Measurements from ENCODE around the gene USP3.

The USP3 gene

DNA sequence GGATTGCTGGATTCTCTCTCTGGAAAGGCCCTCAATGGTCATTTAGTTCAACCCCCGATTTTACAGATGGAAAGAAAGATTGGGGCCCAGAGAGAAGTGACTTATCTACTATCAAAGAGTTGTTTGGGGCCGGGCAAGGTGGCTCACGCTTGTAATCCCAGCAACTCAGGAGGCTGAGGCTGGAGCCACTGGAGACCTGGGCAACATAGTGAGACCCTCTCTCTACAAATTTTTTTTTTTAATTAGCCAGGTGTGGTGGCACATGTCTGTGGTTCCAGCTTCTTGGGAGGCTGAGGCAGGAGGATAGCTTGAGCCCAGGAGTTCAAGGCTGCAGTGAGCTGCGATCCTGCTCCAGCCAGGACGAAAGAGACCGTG lies 5.2 kb upstream of the USP3 start:
- no peak for DNase-seq

DNA sequence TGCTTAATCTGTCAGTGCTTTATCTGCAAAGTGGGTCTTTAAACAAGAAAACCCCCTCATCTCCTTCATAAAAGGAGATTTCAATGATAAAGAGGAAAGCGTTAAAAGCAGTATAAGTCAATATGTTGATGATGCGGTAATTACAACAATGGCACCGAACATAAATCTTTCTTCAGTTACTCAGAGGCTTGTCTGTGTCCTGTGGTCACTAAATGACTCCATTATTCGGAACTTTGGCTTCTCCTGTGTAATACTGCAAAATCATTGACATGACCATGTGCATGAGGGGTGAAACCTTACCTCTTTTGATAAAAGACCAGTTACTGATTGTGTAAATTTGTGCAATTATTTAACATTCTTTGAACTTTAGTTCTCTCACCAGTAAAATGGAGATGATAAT lies 4.8 kb upstream of the USP3 start:
- DNase-seq = no peak

DNA sequence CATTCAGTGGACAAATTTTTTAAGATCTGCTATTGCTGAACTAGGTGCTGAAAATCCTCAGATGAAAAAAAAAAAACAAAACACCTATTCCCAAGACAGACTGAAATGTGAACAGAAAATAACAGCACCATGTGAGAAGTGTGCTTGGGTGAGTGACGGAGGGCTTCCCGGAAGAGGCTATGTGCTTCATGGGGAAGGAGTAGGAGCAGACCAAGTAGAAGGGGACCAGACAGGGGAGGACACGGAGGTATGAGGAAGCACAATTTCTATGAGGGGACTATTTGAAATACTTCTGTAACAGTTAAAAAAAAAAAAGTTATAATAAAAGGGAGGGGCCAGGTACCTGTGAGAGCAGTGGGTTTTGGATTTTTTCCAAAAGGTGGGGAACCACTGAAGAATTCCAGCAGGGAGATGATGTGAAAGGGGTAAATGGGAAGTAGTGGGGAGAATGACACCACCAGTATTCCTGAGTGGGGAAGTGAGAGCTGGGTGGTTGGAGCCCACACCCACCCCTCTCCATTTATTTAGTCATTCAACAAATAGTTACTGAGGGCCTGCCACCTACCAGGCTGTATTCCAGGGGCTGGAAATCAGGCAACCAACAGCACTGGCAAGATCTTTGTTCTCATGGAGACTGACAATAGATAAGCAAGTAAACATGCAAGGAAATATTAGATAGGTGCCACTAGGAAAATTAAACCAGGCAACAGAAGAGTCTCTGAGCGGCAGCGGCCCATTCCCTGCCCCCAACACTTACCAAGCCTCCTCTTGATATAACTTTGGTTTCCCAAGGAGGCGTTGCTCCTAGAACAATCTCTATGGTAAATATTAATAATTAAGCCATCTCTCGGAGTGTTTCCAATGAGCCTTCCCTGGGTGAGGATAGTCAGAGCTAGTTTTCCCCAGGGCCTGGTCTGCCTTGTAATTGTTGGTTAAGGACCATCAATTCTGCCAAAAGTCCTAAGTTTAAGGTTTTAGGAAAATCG lies 3.8 kb upstream of the USP3 start:
- DNase-seq = peak; percentile 63

DNA sequence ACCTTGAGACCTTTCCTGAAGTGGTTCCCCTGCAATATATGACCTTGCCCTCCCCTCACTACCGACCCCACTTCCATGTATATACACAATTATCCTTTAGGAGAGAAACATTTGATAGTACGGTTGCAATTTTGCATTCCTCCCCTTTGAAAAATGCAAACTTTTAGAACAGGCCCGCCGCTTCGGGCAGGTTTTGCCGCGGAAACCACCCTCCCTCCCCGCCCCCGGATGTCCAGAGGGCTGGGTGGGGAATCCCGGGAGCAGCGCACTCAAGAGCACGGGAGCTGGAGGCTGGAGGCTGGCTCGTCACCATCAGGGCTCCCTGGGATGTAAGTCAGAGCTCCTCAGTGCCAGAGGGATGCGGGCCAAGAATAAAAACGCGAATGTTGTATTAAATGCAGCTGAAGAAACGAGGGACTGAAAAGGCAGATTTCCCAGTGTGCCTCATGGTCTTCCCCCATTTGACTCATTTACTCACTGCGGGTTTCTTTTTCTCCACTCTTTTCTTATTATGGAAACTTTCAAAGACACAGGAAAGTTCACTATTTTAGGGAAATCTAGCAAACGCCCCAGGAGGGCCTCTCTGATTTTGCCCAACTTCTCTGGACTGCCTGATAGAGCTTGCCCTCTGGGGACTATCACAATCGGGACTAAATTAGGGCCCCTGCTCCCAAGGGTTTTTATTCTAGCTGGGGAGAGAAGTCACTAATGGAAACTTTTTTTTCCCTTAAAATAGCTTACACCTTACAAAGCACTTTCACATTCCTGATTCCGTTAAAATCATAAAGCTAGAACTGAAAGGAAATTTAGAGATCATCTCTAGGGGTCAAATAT lies 2.9 kb upstream of the USP3 start:
- no peak for DNase-seq

DNA sequence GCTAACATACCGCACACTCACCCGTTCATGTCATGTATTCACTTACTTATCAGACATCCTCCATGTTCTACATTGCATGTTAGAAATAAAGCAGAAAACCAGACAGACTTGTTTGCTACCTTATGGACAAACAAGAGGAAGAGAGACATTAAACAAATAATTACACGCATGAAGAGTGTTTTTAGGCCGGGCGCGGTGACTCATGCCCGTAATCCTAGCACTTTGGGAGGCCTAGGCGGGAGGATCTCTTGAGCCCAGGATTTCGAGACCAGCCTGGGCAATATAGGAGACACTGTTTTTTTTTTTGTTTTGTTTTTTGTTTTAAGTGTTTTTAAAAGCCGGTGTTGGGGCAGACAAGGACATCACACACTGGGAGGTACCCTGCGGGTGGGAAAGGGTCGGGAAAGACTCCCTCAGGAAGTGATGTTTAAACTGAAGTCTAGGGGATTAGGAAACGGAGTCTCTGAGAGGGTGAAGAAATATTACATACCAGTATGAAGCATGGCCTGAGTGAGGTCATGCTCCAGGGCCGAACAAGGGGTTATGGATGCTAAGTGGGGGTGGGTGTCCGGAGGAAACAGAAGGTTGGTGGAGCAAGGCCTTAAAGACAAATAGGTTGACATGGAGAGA lies 2.1 kb upstream of the USP3 start:
- DNase-seq = no peak

DNA sequence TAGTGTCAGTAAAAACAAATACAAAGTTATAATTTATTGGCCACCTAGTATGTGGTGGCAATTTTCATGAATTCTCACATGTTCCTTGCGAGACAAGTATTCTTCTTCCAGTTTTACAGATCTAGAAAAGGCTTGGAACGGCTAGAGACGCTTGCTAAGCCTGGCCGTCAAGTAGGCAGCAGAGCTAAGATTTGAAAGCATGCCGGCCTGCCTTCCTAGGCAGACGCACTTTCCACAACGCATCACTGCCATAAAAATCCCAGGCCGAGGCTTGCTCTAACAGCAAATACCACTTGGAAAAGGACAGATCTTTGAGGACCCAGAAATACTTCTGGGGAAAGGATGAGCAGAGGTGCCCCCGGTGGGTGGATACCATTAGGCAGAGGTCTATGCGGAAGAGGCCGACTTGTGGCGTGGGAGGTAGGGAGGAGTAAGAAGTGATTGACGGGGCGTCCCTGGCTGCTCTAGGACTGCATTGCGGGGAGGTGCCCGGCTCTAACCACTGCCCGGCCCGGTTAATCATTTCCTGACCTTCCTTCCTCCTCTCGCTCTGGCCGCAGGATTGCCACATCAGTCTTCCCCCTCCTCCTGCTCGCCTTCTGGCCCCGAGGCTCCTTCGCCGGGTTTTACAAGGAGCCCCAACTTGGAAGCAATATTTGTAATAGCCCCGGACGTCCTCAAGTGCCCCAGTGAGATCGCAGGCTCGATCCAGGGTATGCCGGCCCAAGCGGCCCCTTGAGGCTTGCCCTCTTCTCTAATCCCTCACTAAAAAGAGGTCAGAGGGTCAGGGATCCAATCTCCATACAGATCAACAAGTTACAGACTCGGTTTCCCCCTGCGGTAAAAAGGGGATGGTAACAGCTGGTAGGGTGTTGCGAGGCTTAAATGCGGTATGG lies 1.3 kb upstream of the USP3 start:
- peak; percentile 95 for DNase-seq

DNA sequence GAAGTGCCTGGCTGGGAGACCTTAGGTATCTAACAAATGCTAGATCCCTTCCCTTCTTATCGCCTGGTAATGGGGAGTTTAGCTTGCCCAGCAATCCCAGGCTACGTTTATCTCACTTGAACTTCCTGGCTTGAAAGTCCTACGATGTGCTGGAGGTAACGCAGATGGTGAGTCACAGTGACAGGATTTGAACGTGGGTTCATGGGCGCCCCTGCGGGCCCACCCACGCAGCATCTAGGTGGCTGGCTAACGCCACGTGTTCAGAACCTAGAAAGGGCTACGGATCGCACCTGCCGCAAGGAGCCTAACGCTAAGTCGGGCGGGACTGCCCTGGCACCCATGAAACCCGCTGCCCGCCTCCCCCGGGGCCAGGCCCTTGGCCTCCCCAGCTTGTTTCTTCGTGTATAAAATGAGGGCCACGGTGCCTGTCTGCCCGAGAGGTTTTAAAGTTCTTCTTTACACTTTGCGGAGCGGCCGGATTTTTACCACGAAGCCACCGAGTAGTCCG lies 600 bp upstream of the USP3 start:
- peak; percentile 79 for DNase-seq

DNA sequence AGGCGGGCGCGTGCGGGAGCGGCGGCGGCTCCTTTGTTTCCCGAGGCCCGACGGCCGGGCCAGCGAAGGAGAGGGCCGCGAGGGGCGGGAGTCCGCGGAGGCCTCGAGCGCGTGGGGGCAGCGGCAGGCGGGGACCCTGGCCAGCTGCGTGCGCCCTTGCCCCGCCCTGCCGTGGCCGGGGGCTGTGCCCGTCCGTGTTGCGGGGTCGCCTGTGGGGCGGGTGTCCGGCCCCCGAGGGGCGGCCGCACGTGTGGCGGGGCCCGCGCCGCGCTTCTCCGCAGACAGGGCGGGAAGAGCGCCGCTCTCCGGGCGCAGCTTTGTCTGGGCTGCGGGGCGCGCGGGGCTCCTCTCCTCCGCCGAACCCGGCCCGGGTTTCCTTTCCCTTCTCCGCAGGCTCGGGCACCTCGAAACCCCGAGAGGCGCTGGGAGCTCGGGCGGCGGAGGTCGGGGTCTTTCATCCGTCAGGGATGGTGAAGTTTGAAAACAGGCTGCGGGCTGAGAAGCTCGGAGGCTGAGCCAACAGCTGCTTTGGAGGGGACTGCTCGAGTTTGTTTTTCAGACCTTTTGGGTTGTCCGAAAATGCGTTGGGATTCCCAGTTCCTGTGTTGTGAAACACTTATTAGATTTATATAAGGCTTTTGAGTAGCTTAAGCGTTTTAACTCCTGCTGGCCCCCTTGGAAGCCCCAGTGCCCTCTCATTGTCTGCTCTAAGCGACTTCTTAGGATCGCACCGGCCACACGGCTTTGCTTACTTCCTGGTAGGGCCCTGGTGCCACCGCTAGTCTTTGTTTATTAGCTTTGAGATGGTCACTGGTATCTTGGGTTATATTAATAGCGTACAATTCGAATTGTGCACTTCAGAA lies 817 bp downstream of the USP3 start:
- DNase-seq = peak; percentile 90

DNA sequence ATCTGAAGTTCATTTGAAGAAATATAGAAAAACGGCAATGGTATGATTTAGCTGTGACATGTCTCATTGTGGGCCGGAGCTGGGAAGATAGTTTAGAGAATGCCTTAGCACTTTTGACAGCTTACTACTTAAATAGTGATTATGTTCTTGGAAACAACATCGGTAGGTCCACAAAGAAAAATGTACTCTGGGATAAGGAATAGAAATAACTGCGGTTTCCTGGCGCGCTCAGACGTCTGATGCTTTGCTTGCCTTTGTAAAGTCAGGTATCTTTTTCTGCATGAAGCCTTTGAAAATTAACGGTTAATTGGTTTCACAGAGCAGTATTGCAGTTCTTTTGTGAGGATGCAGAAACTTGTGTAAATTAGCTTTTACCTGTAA lies 1.4 kb downstream of the USP3 start:
- DNase-seq = no peak

DNA sequence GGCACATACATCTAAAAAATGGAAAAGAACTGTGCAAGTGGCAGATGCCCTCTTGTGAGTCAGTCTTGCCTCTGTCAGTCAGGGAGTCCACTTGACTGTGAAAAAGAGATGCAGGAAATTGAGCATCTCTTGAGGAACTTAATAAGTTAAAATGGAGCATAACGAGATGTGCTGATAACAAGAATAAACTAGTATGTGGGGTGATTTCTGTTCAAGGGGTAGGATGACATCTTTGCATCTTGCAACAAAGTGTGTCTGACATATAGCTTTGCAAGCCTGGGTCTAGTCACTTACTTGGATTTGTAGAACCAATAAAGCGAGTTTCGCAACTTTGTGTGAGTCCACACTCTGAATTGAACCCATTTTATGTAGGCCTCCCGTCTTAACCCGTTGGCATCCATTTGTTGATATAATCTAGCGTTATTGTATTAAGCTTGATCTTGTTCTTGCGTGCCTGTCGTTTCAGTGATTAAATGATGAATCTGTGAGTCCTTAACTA lies 2.2 kb downstream of the USP3 start:
- DNase-seq = no peak

DNA sequence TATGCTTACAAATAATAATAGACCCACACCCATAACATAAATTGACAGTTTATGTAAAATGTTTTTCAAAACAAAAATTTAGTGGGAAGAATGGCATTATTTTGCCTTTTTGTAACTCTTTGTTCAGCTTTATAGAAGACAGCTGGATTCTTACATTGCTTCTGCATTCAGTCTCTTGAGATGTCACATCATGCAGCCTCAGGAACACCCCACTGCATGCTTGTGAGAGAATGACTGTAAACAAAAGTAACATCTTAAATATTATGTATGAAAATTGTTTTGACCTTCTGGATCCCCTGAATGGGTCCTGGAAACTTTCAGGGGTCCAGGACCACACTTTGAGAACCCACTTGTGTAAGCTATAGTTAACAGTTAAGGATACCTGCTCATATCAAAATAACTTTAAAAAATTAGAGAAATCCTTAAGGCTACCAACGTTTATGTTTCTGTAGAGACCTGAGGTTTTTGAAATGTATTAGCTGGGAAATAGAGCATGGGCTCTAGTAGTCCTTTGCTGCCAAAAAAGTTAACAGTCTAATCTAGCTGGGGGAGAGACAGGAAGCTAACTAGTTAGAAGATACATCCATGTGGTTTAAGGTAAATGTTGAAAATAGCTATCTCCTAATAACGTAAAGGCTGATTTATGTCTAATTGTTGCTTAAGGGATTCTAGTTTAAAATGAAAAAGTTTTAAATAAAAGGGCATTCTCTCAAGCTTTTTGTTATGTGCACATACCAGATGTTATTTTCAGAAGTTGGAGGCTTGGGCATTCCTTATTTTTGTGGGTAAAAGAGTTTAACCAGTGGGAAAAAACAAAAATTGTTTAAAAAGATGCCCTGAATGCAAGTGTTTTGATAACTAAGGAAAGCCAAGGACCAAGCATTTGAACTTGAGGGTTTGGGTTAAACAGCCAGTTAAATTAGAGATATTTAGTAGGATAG lies 3.8 kb downstream of the USP3 start:
- no peak for DNase-seq

DNA sequence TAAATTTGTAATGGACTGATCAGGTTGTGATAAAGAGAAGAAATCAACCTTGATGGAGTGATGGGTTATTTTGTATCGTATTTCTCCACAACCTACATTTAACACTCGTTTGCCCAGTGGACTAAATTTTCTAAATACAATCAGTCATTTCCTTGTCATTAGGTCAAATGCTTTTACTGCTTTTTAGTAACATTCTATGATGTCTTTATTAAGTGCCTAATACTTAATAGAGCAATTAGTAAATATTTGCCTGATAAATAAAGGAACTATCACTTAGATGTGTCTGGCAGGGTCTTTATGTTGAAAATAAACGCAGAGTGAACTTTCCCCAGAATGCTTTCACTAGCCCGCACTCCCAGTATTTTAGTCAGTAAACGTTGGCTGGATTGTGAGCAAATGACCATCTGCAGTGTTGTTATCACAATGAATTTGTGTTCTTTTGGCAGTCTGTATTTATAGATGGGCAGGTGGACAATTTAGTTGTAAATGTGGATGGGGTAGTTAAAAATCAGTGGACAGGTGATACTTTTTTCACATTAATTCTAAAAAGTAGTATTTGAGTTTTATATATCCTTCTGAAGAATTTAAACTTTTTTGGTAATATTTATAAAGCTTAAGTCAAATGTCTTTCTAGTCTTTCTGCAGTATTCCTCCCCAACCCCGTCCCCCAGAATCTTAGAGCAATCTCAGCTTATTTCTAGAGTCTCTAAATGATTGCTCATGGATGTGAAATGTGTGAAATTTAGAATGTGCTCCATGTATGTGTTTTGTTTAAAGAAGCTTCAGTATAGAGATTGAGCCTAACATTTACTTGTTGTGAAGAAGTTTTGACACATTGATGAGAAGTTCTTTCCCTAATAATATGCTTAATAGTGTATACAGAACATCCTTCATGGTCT lies 4.9 kb downstream of the USP3 start:
- DNase-seq = no peak

DNA sequence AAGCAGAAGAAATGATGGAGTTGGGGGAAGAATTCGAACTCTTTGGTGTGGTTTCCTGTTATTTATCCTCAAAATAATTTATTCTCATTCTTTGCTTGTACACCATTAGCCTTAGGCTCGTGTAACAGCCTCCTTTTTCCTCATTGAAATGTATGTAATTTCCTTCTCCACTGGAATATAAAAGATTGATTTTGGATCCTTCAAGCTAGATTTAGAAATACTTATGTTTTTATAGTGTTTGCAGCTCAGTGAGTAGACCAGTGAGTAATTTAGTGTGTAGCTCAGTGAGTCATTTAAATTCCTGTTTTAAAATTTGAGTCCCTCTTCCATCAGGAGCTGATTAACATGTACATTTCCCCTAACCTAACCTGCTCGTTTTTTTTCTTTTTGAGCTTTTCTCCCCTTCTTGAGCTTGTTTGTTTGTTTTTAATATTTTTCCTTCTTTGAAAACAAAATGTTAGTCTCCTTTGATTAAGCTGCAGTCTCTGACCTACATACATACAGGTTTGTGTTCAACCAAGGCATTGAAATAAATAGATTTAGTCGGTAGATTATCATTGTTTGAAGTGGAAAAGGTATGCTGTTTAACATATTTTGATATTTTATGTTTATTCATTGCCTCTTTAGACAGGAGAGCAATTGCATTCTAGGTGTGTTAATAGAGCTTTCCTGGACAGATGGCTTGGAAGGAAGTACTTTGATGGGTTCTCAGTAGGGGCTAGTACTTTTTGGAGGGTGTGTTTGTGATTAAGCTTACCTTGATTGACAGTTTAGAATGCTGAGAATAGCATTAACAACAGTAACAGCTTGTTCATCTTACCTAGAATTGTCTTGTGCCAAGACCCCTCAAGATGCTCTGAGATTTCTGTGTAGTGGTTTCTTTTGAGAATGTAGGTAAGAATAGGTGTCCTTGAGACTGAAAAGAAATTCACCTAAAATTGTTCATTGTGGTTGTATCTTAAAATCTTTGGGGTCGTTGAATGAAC lies 5.9 kb downstream of the USP3 start:
- DNase-seq = no peak

DNA sequence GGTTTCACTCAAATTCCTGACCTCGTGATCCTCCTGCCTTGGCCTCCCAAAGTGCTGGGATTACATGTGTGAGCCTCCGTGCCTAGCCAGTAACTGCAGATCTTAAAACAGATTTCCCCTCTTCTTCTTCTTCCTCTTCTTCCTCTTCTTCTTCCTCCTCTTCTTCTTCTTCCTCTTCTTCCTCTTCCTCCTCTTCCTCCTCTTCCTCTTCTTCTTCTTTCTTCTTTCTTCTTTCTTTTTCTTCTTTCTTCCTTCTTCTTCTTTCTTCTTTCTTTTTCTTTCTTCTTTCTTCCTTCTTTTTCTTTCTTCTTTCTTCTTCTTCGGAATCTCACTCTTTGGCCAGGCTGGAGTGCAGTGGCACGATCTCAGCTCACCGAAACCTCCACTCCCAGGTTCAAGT lies 7.8 kb downstream of the USP3 start:
- DNase-seq = no peak

DNA sequence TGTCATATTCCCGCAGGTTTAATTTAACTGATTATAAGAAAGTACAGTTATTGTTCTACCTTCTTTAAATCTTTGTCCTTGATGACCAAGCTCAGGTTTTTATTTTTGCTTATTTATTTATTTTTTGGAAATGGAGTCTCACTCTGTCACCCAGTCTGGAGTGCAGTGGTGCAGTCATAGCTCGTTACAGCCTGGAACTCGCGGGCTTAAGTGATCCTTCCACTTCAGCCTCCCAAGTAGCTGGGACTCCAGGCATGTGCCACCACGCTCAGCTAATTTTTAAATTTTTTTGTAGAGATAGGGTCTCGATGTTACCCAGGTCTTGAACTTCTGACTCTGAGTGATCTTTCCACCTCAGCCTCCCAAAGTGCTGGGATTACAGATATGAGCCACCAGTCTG lies 8.9 kb downstream of the USP3 start:
- no peak for DNase-seq

DNA sequence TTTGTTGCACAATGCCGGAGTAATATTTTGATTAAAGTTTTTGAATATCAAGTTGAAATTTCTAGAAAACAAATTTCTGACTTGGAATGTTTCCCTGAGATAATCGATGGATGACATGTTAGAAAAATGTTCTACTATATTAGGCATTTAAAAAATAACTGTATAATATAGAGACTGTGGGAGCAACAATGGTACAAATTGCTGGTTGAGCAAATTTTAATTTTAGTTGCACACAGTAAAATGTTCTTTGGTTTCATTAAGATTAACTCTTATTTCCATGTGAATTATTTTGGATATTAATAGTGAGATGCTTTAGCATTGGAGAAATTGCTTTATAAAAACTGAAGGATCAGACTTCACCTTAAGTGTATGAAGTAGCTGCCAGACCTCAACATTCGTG lies 9.3 kb downstream of the USP3 start:
- DNase-seq = no peak

DNA sequence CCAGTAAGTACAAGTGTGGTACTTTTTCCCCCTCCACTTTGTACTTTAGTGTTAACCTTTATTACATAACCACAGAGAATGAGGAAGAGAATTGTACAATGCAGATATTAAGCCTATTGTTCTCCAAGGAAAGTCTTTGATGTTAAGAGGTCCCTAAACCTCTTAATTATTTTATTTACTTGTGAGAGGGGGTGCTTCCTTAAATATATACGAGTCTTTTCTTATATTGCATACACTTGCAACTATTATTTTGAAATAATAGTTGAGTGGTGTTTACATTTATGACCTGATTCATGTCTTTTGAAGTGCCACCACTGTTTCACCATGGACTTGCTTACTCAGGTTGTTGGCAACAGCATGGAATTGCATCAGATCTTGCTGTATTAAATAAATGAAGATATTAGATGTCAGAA lies 10.1 kb downstream of the USP3 start:
- DNase-seq = peak; percentile 54
